CD4-positive, CD25-positive, alpha-beta regulatory T cell (primary cell): Measurements from ENCODE around the gene MLLT10. TPM values are rescaled to one million over a fixed set of nuclear protein-coding genes. Genes with fewer than 3 reads are reported as not detected.

Experiments
- ATAC-seq, 2 donors: fragments of 150-1000 bp; cut with Tn5 transposase; one replicate each; pipeline ENCODE4 v1.10.0; 2021; ENCODE audit warnings: low read depth in 2 of 2, moderate number of reproducible peaks in 2 of 2, moderate library complexity in 1 of 2
- DNase-seq, 3 donors: peaks; one replicate each; pipeline versions ENCODE4 v3.0.0 to v3.0.0-alpha.2; 2012 to 2022; ENCODE audit warnings: mixed read lengths in 1 of 3
- H3K27ac ChIP-seq: one replicate; pipeline ENCODE4 v1.7.0; 2013; ENCODE audit warnings: mild to moderate bottlenecking, low read length; ENCODE audit not compliant: insufficient read depth, poor library complexity, severe bottlenecking
- H3K27me3 ChIP-seq: one replicate; pipeline ENCODE4 v1.7.0; 2013; ENCODE audit warnings: low read length; ENCODE audit not compliant: control insufficient read depth, insufficient read depth
- H3K36me3 ChIP-seq: one replicate; pipeline ENCODE4 v1.7.0; 2013; ENCODE audit warnings: mild to moderate bottlenecking, low read length, moderate library complexity; ENCODE audit not compliant: control insufficient read depth, insufficient read depth
- H3K4me1 ChIP-seq: 2 replicates; pipeline ENCODE4 v1.7.0; 2013; ENCODE audit warnings: mild to moderate bottlenecking, low read length; ENCODE audit not compliant: insufficient read depth, control insufficient read depth, poor library complexity, severe bottlenecking
- H3K4me3 ChIP-seq: one replicate; pipeline ENCODE4 v1.7.0; 2013; ENCODE audit warnings: low read depth, mild to moderate bottlenecking, low read length, moderate library complexity
- H3K9me3 ChIP-seq, 2 experiments: 1 replicate in 1 of 2; 2 replicates in 1 of 2; pipeline ENCODE4 v1.7.0; 2013; ENCODE audit warnings: low read length in 2 of 2, mild to moderate bottlenecking in 1 of 2, moderate library complexity in 1 of 2; ENCODE audit not compliant: control insufficient read depth in 2 of 2
- H3K27ac Mint-ChIP-seq, 3 donors: one replicate each; pipeline ENCODE4 v1.8.0; 2020 to 2022; ENCODE audit warnings: mild to moderate bottlenecking in 3 of 3, mixed read lengths in 3 of 3, moderate library complexity in 2 of 3
- H3K27me3 Mint-ChIP-seq: one replicate; pipeline ENCODE4 v1.8.0; 2022; ENCODE audit warnings: mild to moderate bottlenecking, mixed read lengths
- H3K36me3 Mint-ChIP-seq: one replicate; pipeline ENCODE4 v1.8.0; 2020; ENCODE audit warnings: mixed read lengths
- H3K4me1 Mint-ChIP-seq, 4 donors: one replicate each; pipeline ENCODE4 v1.8.0; 2020 to 2022; ENCODE audit warnings: mixed read lengths in 4 of 4, mild to moderate bottlenecking in 1 of 4
- H3K4me3 Mint-ChIP-seq, 4 donors: one replicate each; pipeline ENCODE4 v1.8.0; 2020 to 2022; ENCODE audit warnings: mild to moderate bottlenecking in 4 of 4, mixed read lengths in 4 of 4, moderate library complexity in 3 of 4
- H3K9me3 Mint-ChIP-seq, 7 donors: one replicate each; pipeline ENCODE4 v1.8.0; 2020 to 2022; ENCODE audit warnings: mixed read lengths in 7 of 7, mild to moderate bottlenecking in 3 of 7, moderate library complexity in 2 of 7
- polyA plus RNA-seq, 4 donors: library from polyadenylated mRNA; unstranded; fragments of 300-500 nt; fragmentation: Illumina TruSeq; gene quantifications; one replicate each; pipeline ENCODE4 v1.2.3, GENCODE V29; 2021
- total RNA-seq: library from RNA; stranded (reverse); gene quantifications from one replicate; pipeline ENCODE4 v1.2.3, GENCODE V29; 2022

MLLT10 gene
- total and polyA plus RNA-seq, 5 donors from 2014 or later = 5.8 to 81.9 (median 8.1) TPM

GRCh38 chr10:21503542-21503941 is 30.5 kb upstream of the MLLT10 start:
- H3K36me3 Mint-ChIP-seq = no peaks in the 10 kb centered on the region
- no peaks in the 10 kb centered on the region for H3K9me3 Mint-ChIP-seq
- no peak overlapping the region for H3K4me3 Mint-ChIP-seq
- ATAC-seq = no peak
- no peaks in the 10 kb centered on the region for H3K36me3 ChIP-seq
- H3K27ac ChIP-seq = no peak overlapping the region
- H3K9me3 ChIP-seq = no peaks in the 10 kb centered on the region
- peaks cover 9% of the 10 kb centered on the region for H3K4me1 ChIP-seq
- H3K27me3 ChIP-seq = peaks cover 28% of the 10 kb centered on the region
- H3K27ac Mint-ChIP-seq = no peak overlapping the region
- H3K27me3 Mint-ChIP-seq = peaks cover 100% of the 10 kb centered on the region
- no peak overlapping the region for H3K4me3 ChIP-seq
- no peak for DNase-seq
- H3K4me1 Mint-ChIP-seq = peaks cover 0 to 8% (median 2%) of the 10 kb centered on the region in 4 donors

GRCh38 chr10:21505711-21506278 is 28.2 kb upstream of the MLLT10 start:
- peaks cover 85% of the 10 kb centered on the region for H3K27me3 Mint-ChIP-seq
- Histone ChIP-seq H3K27me3 (peaks cover 19% of the 10 kb centered on the region), H3K27ac (no peak overlapping the region), H3K9me3 (no peaks in the 10 kb centered on the region), H3K4me3 (no peak overlapping the region), H3K4me1 (no peaks in the 10 kb centered on the region), H3K36me3 (no peaks in the 10 kb centered on the region)
- no peaks in the 10 kb centered on the region for H3K4me1 Mint-ChIP-seq
- H3K4me3 Mint-ChIP-seq = no peak overlapping the region
- no peaks in the 10 kb centered on the region for H3K9me3 Mint-ChIP-seq
- H3K36me3 Mint-ChIP-seq = no peaks in the 10 kb centered on the region
- no peak for DNase-seq
- no peak for ATAC-seq
- no peak overlapping the region for H3K27ac Mint-ChIP-seq

DNA sequence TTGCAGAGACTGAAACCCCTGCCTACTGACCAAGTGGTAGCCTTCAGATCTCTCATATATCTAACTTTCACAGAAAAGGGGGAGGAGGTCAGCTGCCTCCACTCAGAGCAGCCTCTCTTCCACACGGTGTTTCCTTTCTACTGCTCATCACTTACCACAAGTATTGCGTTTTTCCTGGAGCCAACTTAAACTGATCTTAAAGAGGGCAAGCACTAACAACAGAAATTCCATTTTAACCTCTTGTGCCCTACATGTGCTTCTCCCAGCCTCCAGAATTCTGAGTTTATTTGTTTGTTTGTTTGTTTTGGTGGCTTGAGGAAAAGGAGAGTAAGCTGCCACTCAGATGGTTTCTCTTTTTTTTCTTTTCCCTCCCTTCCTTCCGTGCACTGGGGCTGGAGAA is 27.7 kb upstream of the MLLT10 start:
- H3K36me3 Mint-ChIP-seq = no peaks in the 10 kb centered on the region
- ATAC-seq (no peak), DNase-seq (no peak)
- Histone ChIP-seq H3K4me1 (no peaks in the 10 kb centered on the region), H3K27ac (no peak overlapping the region), H3K9me3 (no peaks in the 10 kb centered on the region), H3K4me3 (no peak overlapping the region), H3K36me3 (no peaks in the 10 kb centered on the region), H3K27me3 (peaks cover 23% of the 10 kb centered on the region)
- H3K9me3 Mint-ChIP-seq = no peaks in the 10 kb centered on the region
- no peak overlapping the region for H3K27ac Mint-ChIP-seq
- no peaks in the 10 kb centered on the region for H3K4me1 Mint-ChIP-seq
- no peak overlapping the region for H3K4me3 Mint-ChIP-seq
- H3K27me3 Mint-ChIP-seq = peaks cover 84% of the 10 kb centered on the region

- Histone ChIP-seq H3K27ac (no peak overlapping the region), H3K9me3 (no peaks in the 10 kb centered on the region), H3K4me1 (no peaks in the 10 kb centered on the region), H3K27me3 (peaks cover 26% of the 10 kb centered on the region), H3K36me3 (no peaks in the 10 kb centered on the region), H3K4me3 (no peak overlapping the region)
- no peak overlapping the region for H3K27ac Mint-ChIP-seq
- H3K9me3 Mint-ChIP-seq = no peaks in the 10 kb centered on the region
- no peak overlapping the region for H3K4me3 Mint-ChIP-seq
- DNase-seq (no peak), ATAC-seq (no peak)
- peaks cover 84% of the 10 kb centered on the region for H3K27me3 Mint-ChIP-seq
- no peaks in the 10 kb centered on the region for H3K36me3 Mint-ChIP-seq
- no peaks in the 10 kb centered on the region for H3K4me1 Mint-ChIP-seq
Measured at GRCh38 chr10:21507150-21507549, 26.9 kb upstream of the MLLT10 start.

DNA sequence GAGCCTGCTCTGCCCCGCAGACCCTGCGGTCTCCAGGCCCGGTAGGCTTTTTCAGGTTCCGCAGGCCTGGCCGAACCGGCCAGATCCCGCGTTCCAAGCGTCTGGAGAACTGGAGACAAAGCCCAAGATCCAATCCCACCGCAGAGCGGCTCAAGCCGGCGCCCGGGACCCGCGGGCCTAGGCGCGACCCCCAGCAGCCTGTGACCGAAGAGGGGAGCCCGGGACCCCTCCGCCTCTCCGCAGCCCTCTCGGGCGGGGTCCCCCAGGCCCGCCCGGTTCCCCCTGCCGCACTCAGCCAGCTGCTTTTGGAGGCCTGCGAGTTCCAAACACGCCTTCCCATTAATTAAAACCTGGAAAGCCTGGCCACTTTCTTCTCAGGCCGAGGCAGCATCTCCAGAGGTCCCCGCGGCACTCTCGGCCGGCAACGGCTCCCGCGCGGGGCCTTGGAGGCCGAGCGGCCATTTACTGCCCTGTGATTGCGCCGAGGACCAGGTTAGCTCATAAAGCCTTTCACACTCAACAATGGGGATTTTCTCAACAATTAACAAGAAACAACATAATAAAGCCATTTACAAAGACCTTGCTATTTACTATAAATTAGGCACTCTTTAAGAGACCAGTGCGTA is 25.2 kb upstream of the MLLT10 start:
- no peak for ATAC-seq
- Histone ChIP-seq H3K4me3 (no peak overlapping the region), H3K27ac (no peak overlapping the region), H3K4me1 (no peaks in the 10 kb centered on the region), H3K9me3 (no peaks in the 10 kb centered on the region), H3K27me3 (peaks cover 33% of the 10 kb centered on the region), H3K36me3 (no peaks in the 10 kb centered on the region)
- no peak for DNase-seq
- Mint-ChIP-seq H3K27me3 (peaks cover 84% of the 10 kb centered on the region), H3K4me1 (no peaks in the 10 kb centered on the region), H3K4me3 (no peak overlapping the region), H3K27ac (no peak overlapping the region), H3K36me3 (no peaks in the 10 kb centered on the region), H3K9me3 (no peaks in the 10 kb centered on the region)

- no peak for DNase-seq
- no peak for ATAC-seq
- H3K9me3 ChIP-seq = no peaks in the 10 kb centered on the region
- H3K4me3 ChIP-seq = no peak overlapping the region
- Mint-ChIP-seq H3K27me3 (peaks cover 84% of the 10 kb centered on the region), H3K36me3 (no peaks in the 10 kb centered on the region), H3K4me1 (no peaks in the 10 kb centered on the region), H3K27ac (no peak overlapping the region), H3K4me3 (no peak overlapping the region), H3K9me3 (no peaks in the 10 kb centered on the region)
- no peaks in the 10 kb centered on the region for H3K36me3 ChIP-seq
- H3K27ac ChIP-seq = no peak overlapping the region
- H3K4me1 ChIP-seq = no peaks in the 10 kb centered on the region
- peaks cover 35% of the 10 kb centered on the region for H3K27me3 ChIP-seq
Measured at GRCh38 chr10:21509341-21510240, 24.4 kb upstream of the MLLT10 start.

DNA sequence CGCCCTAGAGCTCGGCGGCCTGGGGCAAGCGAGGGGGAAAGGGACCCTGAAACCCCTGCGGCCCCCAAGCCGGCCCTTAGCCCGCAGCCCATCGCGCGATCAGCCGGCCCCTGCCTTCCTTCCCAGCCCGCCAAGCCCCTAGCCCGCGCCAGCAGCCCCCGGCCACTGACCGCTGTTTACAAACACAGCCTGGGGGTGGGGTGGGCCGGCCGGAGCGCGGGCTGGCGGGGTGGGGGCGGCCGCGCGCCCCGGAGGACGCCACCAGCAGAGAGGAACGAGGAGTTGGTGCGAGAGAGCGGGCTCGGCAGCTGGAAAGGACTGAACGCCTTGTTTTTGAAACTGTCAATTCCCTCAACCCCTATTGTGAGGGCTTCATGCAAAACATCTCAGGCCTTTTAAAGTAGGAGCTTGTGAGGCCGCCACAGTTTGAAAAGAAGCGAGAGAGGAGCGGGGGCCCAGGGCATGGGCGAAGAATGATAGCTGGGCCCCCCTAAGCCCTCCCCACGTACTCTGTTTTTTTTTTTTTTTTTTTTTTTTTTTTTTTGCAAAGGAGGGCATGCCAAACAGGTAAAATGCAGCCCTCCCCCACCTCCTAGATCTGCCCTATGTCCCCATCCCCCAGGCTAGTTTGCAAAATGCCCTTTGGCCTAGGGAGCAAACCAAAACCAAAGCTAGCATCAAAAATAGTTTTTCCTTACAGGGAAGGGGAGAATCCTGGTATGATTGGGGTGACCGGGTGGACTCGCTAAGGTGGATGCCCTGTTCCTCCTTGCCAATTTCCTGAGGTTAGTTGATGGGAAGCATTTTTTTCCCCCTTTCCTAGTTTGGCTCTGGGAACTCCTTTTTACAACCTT is 23.6 kb upstream of the MLLT10 start:
- ATAC-seq (no peak), DNase-seq (no peak)
- Mint-ChIP-seq H3K4me1 (peaks cover 0 to under 1% (median 0%) of the 10 kb centered on the region in 4 donors), H3K9me3 (no peaks in the 10 kb centered on the region), H3K27me3 (peaks cover 84% of the 10 kb centered on the region), H3K4me3 (no peak overlapping the region), H3K27ac (no peak overlapping the region), H3K36me3 (no peaks in the 10 kb centered on the region)
- Histone ChIP-seq H3K36me3 (no peaks in the 10 kb centered on the region), H3K27me3 (peaks cover 43% of the 10 kb centered on the region), H3K4me3 (no peak overlapping the region), H3K4me1 (no peaks in the 10 kb centered on the region), H3K9me3 (no peaks in the 10 kb centered on the region), H3K27ac (no peak overlapping the region)
